Smooth muscle cell (in vitro differentiated cells): ENCODE data around the gene PALLD. TPM values are rescaled to one million over a fixed set of nuclear protein-coding genes. Genes with fewer than 3 reads are reported as not detected.

Experiments used
- DNase-seq: peaks from one replicate; lab custom pipeline; 2025; ENCODE audit not compliant: unreplicated experiment; lab: John Stamatoyannopoulos, UW
- H2AFZ ChIP-seq: fragments of 200-600 bp; sonication (generic); 2 replicates; pipeline ENCODE4 v1.6.0; 2016; ENCODE audit warnings: antibody characterized with exemption, low read depth, mild to moderate bottlenecking
- H3F3A ChIP-seq: fragments of 200-600 bp; sonication (generic); 2 replicates; pipeline ENCODE4 v1.6.0; 2017; ENCODE audit warnings: antibody characterized with exemption, low read depth
- H3K27ac ChIP-seq: fragments of 200-600 bp; sonication (generic); 2 replicates; pipeline ENCODE4 v1.5.1; 2016; ENCODE audit warnings: low read depth, mild to moderate bottlenecking
- H3K27me3 ChIP-seq: fragments of 200-600 bp; sonication (generic); 2 replicates; pipeline ENCODE4 v1.6.1; 2016; ENCODE audit warnings: low read depth, mild to moderate bottlenecking
- H3K36me3 ChIP-seq: fragments of 200-600 bp; sonication (generic); 2 replicates; pipeline ENCODE4 v1.5.1; 2016; ENCODE audit warnings: low read depth
- H3K4me1 ChIP-seq: fragments of 200-600 bp; sonication (generic); 2 replicates; pipeline ENCODE4 v1.5.1; 2016; ENCODE audit warnings: low read depth
- H3K4me2 ChIP-seq: fragments of 200-600 bp; sonication (generic); 2 replicates; pipeline ENCODE4 v1.6.0; 2016; ENCODE audit warnings: mild to moderate bottlenecking
- H3K4me3 ChIP-seq: fragments of 200-600 bp; sonication (generic); 2 replicates; pipeline ENCODE4 v1.5.1; 2016; ENCODE audit warnings: mild to moderate bottlenecking
- H3K79me2 ChIP-seq: fragments of 200-600 bp; sonication (generic); 2 replicates; pipeline ENCODE4 v1.6.0; 2016; ENCODE audit warnings: low read depth, mild to moderate bottlenecking
- H3K9ac ChIP-seq: fragments of 200-600 bp; sonication (generic); 2 replicates; pipeline ENCODE4 v1.6.0; 2016; ENCODE audit warnings: low read depth
- H3K9me3 ChIP-seq: fragments of 200-600 bp; sonication (generic); replicated peaks from 2 replicates; pipeline ENCODE4 v1.5.1; 2016; ENCODE audit warnings: low read depth
- H4K20me1 ChIP-seq: fragments of 200-600 bp; sonication (generic); 2 replicates; pipeline ENCODE4 v1.6.0; 2016; ENCODE audit warnings: low read depth
- WGBS: methylation state at CpG from one replicate; pipeline ENCODE4 v1.1.7; 2016; ENCODE audit warnings: low lambda C conversion rate; 5-methylcytosine and 5-hydroxymethylcytosine counted together
- polyA plus RNA-seq: library from polyadenylated mRNA; unstranded; fragments of >200 nt; fragmentation: Nextera tagmentation; extraction: Ambion mirVana; gene quantifications from 2 replicates; pipeline ENCODE4 v1.2.1, GENCODE V29; 2016
- total RNA-seq: library from RNA; depleted of rRNA; stranded (reverse); fragments of >200 nt; gene quantifications from 2 replicates; pipeline ENCODE4 v1.2.3, GENCODE V29; 2014
- TF ChIP-seq, protein P1 (sequence below): fragments of 200-600 bp; sonication (generic); IDR thresholded peaks from 2 replicates; pipeline ENCODE4 v1.5.1; 2017; ENCODE audit warnings: borderline replicate concordance, mild to moderate bottlenecking, antibody characterized with exemption; ENCODE audit not compliant: insufficient read depth, poor library complexity, severe bottlenecking

PALLD gene
- total and polyA plus RNA-seq, 2 experiments from 2014 or later, result 354 to 415 TPM

DNA sequence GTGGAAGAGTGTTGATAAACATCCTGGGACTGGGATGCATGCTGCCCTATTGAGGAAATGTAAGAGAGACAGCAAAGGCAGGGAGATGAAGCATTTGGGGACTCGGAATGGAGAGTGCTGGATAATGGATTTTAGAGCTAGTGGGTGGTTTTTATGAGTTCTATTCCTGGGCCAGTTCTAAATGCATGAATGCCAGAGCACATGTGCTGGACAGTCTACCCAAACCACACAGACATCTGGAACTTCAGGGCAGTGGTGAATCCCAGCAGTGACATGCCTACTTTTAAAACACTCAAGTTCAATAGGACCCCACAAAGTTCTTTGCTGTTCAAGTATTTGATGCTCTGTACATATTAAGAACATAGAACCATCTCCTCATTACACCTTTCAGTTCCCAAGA is 379.3 kb downstream of the PALLD start:
- Histone ChIP-seq H3K4me3 (no peak overlapping the region), H3K4me1 (peaks cover 39% of the 10 kb centered on the region), H3K4me2 (peak overlapping the region; percentile 25), H3F3A (peaks cover 66% of the 10 kb centered on the region), H3K27ac (peak overlapping the region; percentile 96), H3K9ac (no peak overlapping the region), H2AFZ (no peak overlapping the region), H4K20me1 (peaks cover 98% of the 10 kb centered on the region), H3K36me3 (peaks cover 11% of the 10 kb centered on the region), H3K27me3 (no peaks in the 10 kb centered on the region), H3K79me2 (peaks cover 93% of the 10 kb centered on the region), H3K9me3 (no peaks in the 10 kb centered on the region)
- 19% methylated on average over 1 of the region's 1 CpG for WGBS
- TF ChIP-seq, protein P1, sequence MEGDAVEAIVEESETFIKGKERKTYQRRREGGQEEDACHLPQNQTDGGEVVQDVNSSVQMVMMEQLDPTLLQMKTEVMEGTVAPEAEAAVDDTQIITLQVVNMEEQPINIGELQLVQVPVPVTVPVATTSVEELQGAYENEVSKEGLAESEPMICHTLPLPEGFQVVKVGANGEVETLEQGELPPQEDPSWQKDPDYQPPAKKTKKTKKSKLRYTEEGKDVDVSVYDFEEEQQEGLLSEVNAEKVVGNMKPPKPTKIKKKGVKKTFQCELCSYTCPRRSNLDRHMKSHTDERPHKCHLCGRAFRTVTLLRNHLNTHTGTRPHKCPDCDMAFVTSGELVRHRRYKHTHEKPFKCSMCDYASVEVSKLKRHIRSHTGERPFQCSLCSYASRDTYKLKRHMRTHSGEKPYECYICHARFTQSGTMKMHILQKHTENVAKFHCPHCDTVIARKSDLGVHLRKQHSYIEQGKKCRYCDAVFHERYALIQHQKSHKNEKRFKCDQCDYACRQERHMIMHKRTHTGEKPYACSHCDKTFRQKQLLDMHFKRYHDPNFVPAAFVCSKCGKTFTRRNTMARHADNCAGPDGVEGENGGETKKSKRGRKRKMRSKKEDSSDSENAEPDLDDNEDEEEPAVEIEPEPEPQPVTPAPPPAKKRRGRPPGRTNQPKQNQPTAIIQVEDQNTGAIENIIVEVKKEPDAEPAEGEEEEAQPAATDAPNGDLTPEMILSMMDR, result no peak
- no peak for DNase-seq

- Histone ChIP-seq H3K4me1 (peaks cover 37% of the 10 kb centered on the region), H3K4me3 (peak overlapping the region; percentile 17)
- 34% methylated on average over 73 of the region's 108 CpGs for WGBS
These were observed 380.9 kb downstream of the PALLD start for GRCh38 chr4:168877511-168878491.

DNA sequence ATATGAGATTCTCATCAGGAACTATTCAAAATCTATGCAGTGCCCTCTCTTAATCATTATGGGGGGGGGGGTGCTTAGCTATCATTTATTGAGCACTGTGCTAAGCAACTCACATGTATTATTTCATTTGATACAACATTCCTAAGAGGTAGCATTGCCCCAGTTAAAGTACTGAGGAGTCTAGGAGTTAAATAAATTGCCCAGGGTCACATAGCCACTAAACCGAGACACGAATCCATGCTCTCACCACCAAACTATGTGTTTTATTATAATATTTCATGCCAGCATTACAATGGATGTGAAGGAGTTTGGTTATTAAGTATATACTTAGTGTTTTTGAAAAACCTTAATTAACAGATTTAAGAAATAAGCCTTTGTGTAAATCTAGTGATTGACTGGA is 381.8 kb downstream of the PALLD start:
- H3K4me3 ChIP-seq, result no peak overlapping the region
- DNase-seq, result no peak

More at GRCh38 chr4:168877511-168878491, 380.9 kb downstream of the PALLD start:
- TF ChIP-seq, protein P1, result no peak
- Histone ChIP-seq H3K4me2 (peak overlapping the region; percentile 24), H4K20me1 (peaks cover 98% of the 10 kb centered on the region), H3F3A (peaks cover 67% of the 10 kb centered on the region), H3K9ac (no peak overlapping the region), H3K79me2 (peaks cover 92% of the 10 kb centered on the region), H2AFZ (no peak overlapping the region), H3K36me3 (peaks cover 6% of the 10 kb centered on the region), H3K27ac (peak overlapping the region; percentile 96), H3K9me3 (no peaks in the 10 kb centered on the region), H3K27me3 (no peaks in the 10 kb centered on the region)
- no peak for DNase-seq

More for the DNA sequence above, 381.8 kb downstream of the PALLD start:
- peaks cover 97% of the 10 kb centered on the region for H4K20me1 ChIP-seq
- H3K36me3 ChIP-seq, result no peaks in the 10 kb centered on the region
- H3K4me2 ChIP-seq, result peak overlapping the region; percentile 11
- H3F3A ChIP-seq, result peaks cover 72% of the 10 kb centered on the region
- TF ChIP-seq, protein P1, result no peak
- peaks cover 37% of the 10 kb centered on the region for H3K4me1 ChIP-seq
- H3K27ac ChIP-seq, result peak overlapping the region; percentile 96
- WGBS, result 50% methylated on average over 2 of the region's 2 CpGs
- H3K9me3 ChIP-seq, result no peaks in the 10 kb centered on the region
- peaks cover 92% of the 10 kb centered on the region for H3K79me2 ChIP-seq
- H3K9ac ChIP-seq, result no peak overlapping the region
- H2AFZ ChIP-seq, result no peak overlapping the region
- H3K27me3 ChIP-seq, result no peaks in the 10 kb centered on the region
